ENCODE measurements around the gene NBPF3.

The NBPF3 gene

GRCh38 chr1:21523297-21523813 is 83.4 kb downstream of the NBPF3 start:
- no peak overlapping the region for H3K4me3 ChIP-seq (ENCODE audit: low read depth, low read length)
- no peak for TF ChIP-seq CTCF (IDR thresholded peaks at IDR 0.05; ENCODE audit: borderline replicate concordance, insufficient read depth, low read depth, low read length)

- H3K4me3 ChIP-seq (ENCODE audit: low read depth, low read length): no peak overlapping the region
Observed at GRCh38 chr1:21524220-21524619, 84.3 kb downstream of the NBPF3 start.

GRCh38 chr1:21524686-21525339 is 84.9 kb downstream of the NBPF3 start:
- H3K4me3 ChIP-seq (ENCODE audit: low read depth, low read length): no peak overlapping the region
- no peak for TF ChIP-seq CTCF (IDR thresholded peaks at IDR 0.05; ENCODE audit: borderline replicate concordance, insufficient read depth, low read depth, low read length)

More at GRCh38 chr1:21524220-21524619, 84.3 kb downstream of the NBPF3 start:
- no peak for TF ChIP-seq CTCF (IDR thresholded peaks at IDR 0.05; ENCODE audit: borderline replicate concordance, insufficient read depth, low read depth, low read length)

- no peak for TF ChIP-seq CTCF (IDR thresholded peaks at IDR 0.05; ENCODE audit: borderline replicate concordance, insufficient read depth, low read depth, low read length)
- no peak overlapping the region for H3K4me3 ChIP-seq (ENCODE audit: low read depth, low read length)
Observed at GRCh38 chr1:21525340-21525717, 85.4 kb downstream of the NBPF3 start.

- no peak overlapping the region for H3K4me3 ChIP-seq (ENCODE audit: low read depth, low read length)
- no peak for TF ChIP-seq CTCF (IDR thresholded peaks at IDR 0.05; ENCODE audit: borderline replicate concordance, insufficient read depth, low read depth, low read length)
Observed at GRCh38 chr1:21526441-21526840, 86.5 kb downstream of the NBPF3 start.

- no peak for TF ChIP-seq CTCF (IDR thresholded peaks at IDR 0.05; ENCODE audit: borderline replicate concordance, insufficient read depth, low read depth, low read length)
- H3K4me3 ChIP-seq (ENCODE audit: low read depth, low read length): no peak overlapping the region
Observed at GRCh38 chr1:21530368-21531016, 90.6 kb downstream of the NBPF3 start.

GRCh38 chr1:21531241-21531640 is 91.3 kb downstream of the NBPF3 start:
- no peak overlapping the region for H3K4me3 ChIP-seq (ENCODE audit: low read depth, low read length)
- no peak for TF ChIP-seq CTCF (IDR thresholded peaks at IDR 0.05; ENCODE audit: borderline replicate concordance, insufficient read depth, low read depth, low read length)
